Measurements from ENCODE around the gene ERGIC1. TPM values are rescaled to one million over a fixed set of nuclear protein-coding genes. Genes with fewer than 3 reads are reported as not detected.
"Not testable (repeated sequence)": the region's sequence is repeated elsewhere in the genome, so short reads cannot be mapped to it uniquely, and the experiment has no call there.

ERGIC1 gene, protein sequence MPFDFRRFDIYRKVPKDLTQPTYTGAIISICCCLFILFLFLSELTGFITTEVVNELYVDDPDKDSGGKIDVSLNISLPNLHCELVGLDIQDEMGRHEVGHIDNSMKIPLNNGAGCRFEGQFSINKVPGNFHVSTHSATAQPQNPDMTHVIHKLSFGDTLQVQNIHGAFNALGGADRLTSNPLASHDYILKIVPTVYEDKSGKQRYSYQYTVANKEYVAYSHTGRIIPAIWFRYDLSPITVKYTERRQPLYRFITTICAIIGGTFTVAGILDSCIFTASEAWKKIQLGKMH
- polyA plus RNA-seq: 100 to 1,000 TPM in 2 of 3 donors, 10 to 100 TPM in 1; 66.5 to 123 (median 119) TPM

- H3K27ac ChIP-seq (ENCODE audit: low read depth, low read length): peak within 1 kb of the TSS; percentile 67
- 4 to 5% (median 5%) methylated on average over 19 to 53 of the region's 53 CpGs for WGBS, 3 donors
Observed at GRCh38 chr5:172833686-172834414, at the start of gene ERGIC1. Gene ERGIC1 (plus strand): TSS chr5:172834251. CDS start chr5:172834414, 163 bp downstream.

- 88 to 90% (median 88%) methylated on average over 7 of the region's 7 CpGs for WGBS, 3 donors
- H3K27ac ChIP-seq (ENCODE audit: low read depth, low read length): no peak overlapping the region
Observed at GRCh38 chr5:172785429-172786088, 48.5 kb upstream of the ERGIC1 start.

DNA sequence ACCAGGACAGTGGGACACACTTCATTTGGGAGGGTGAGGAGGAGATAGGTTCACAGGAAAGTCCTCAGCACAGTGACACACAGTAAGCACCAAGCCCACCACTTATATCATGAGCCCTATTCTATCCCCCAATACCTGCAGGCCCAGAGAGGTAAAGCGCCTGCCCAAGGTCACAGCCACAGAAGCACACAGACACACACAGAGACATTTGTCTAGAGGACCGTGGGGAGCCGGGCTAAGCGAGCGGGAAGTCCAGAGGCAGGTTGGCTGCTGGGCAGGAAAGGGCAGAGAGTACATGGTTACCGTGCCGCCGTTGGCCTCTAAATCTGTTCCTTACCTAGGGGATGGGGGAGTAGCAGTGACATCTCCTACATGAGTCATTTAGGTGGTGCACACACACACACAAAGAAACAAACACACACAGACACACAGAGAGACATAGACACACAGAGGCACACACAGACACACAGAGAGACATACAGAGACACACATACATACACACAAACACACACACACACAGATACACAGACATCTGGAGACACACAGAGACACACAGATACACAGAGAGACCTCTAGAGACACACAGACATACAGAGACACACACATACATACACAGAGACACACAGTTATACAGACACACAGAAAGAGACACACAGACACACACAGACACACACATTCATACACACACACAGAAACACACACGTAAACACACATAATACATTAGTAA, 47.2 kb upstream of the ERGIC1 start:
- 77 to 95% (median 88%) methylated on average over 9 of the region's 9 CpGs for WGBS, 3 donors
- H3K27ac ChIP-seq (ENCODE audit: low read depth, low read length): no peak overlapping the region

- H3K27ac ChIP-seq (ENCODE audit: low read depth, low read length): not testable (repeated sequence)
- 89 to 98% (median 91%) methylated on average over 3 of the region's 3 CpGs for WGBS, 3 donors
Observed at GRCh38 chr5:172787538-172787937, 46.5 kb upstream of the ERGIC1 start.

DNA sequence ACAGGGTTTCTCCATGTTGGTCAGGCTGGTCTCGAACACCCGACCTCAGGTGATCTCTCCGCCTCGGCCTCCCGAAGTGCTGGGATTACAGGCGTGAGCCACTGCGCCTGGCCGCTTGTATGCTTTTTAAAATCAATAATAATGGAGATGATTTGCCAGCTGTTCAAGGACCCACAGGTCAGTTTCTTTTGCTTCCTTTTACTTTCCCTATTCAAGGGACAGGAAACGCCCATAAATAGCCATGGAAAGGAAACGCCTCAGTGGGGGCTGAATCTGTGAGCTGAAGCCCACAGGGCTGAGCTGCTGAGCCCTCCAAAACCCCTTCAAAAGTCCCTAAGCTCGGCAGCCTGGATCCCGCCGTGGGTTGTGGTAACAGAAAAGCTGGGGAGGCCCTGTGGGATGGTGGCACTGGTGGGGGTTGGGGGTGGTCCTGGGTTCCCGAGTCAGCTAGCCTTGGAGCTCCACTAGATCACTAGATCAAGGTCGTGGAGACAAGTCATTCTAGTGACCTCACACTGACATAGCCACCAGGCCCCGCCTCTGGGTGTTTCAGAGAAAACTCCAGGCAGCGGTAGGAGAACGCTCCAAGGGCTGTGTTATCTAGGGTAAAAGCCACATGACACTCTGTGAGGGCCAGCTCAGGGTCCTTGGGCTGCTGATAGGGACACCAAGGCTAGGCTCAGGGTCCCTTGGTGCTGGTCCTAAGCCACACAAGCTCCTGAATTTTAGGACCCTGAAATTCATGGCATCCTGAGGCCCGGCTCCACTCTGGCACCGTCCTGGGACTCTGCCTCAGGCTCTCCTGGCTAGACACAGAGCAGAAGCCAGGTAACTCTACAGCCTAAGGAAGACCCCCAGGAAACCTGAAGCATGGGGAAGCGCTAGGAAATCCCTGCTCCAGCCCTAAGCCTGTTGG, 45.0 kb upstream of the ERGIC1 start:
- peak overlapping the region; percentile 75 for H3K27ac ChIP-seq (ENCODE audit: low read depth, low read length)
- WGBS, 3 donors: 34 to 49% (median 45%) methylated on average over 21 of the region's 21 CpGs

GRCh38 chr5:172789687-172790495, 44.2 kb upstream of the ERGIC1 start:
- WGBS, 3 donors: 55 to 69% (median 56%) methylated on average over 9 of the region's 9 CpGs
- peak overlapping the region; percentile 75 for H3K27ac ChIP-seq (ENCODE audit: low read depth, low read length)

GRCh38 chr5:172790496-172790889, 43.6 kb upstream of the ERGIC1 start:
- no peak overlapping the region for H3K27ac ChIP-seq (ENCODE audit: low read depth, low read length)
- WGBS, 3 donors: 77 to 79% (median 78%) methylated on average over 5 of the region's 5 CpGs

GRCh38 chr5:172791286-172791685, 42.8 kb upstream of the ERGIC1 start:
- H3K27ac ChIP-seq (ENCODE audit: low read depth, low read length): no peak overlapping the region
- WGBS, 3 donors: 74 to 85% (median 80%) methylated on average over 6 of the region's 6 CpGs

- H3K27ac ChIP-seq (ENCODE audit: low read depth, low read length): no peak overlapping the region
- WGBS, 3 donors: 91 to 92% (median 91%) methylated on average over 10 of the region's 10 CpGs
Observed at GRCh38 chr5:172791726-172792445, 42.2 kb upstream of the ERGIC1 start.

GRCh38 chr5:172792701-172793570, 41.1 kb upstream of the ERGIC1 start:
- 84 to 90% (median 88%) methylated on average over 13 of the region's 13 CpGs for WGBS, 3 donors

GRCh38 chr5:172793577-172794488, 40.2 kb upstream of the ERGIC1 start:
- peak overlapping the region; percentile 74 for H3K27ac ChIP-seq (ENCODE audit: low read depth, low read length)
- WGBS, 3 donors: 68 to 83% (median 69%) methylated on average over 17 of the region's 17 CpGs

More at GRCh38 chr5:172792701-172793570, 41.1 kb upstream of the ERGIC1 start:
- no peak overlapping the region for H3K27ac ChIP-seq (ENCODE audit: low read depth, low read length)

DNA sequence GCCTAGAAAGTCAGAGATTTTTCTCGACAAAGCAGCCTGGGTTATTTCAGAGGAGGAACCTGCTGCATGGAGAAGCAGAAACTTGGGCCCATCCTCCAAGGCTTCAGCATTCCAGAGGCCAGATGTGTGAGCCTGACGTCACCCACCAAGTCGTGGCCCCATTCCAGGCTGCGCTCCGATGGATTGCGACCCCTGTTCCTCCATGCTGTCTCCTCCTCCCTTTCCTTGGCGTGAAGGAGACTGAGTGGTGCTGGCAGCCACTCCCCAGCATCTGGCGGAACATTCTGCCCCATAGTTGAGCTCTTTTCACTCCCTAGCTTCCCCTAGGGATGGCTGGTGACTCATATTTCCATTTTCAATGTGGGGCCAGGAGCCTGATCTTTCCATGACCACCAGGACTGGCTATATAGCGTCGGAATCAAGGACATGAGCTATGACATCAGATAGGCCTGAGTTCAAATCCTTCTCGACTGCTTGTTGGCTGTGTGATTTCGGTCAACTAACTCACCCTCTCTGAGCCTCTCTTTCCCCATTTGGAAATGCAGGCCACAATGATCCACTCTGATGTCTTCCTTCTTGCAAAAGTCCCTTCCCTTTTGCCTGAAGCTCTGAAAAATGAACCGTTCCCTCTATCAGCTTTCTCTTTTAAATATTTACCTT, 38.6 kb upstream of the ERGIC1 start:
- 30 to 62% (median 42%) methylated on average over 13 of the region's 13 CpGs for WGBS, 3 donors
- H3K27ac ChIP-seq (ENCODE audit: low read depth, low read length): no peak overlapping the region

GRCh38 chr5:172796306-172796705, 37.7 kb upstream of the ERGIC1 start:
- H3K27ac ChIP-seq (ENCODE audit: low read depth, low read length): no peak overlapping the region
- WGBS, 3 donors: 93% methylated on average over 6 of the region's 6 CpGs

DNA sequence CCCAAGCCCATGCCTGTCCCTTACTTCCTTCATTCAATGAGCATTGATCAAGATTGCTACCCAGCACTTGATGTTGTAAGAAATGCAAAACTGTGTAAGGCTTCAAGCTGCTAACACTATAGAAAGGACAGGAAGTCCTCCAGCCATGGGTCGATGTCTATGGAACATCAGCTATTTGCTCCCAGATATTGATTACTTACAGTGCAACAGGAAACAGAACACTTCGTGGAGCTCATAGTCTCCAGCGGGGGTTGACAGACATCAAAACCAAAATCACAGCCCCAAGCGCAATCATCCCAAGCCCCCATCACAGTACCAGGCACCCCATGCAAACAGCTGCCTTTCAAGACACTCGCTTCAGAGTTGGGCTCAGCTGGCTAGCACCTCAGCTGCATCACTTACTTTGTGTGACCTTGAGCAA, 36.3 kb upstream of the ERGIC1 start:
- H3K27ac ChIP-seq (ENCODE audit: low read depth, low read length): peak overlapping the region; percentile 92
- WGBS, 3 donors: 33 to 67% (median 66%) methylated on average over 5 of the region's 5 CpGs

All from adipose tissue (tissue), 3 donors.